ENCODE data around the gene KIRREL3.

Gene KIRREL3

DNA sequence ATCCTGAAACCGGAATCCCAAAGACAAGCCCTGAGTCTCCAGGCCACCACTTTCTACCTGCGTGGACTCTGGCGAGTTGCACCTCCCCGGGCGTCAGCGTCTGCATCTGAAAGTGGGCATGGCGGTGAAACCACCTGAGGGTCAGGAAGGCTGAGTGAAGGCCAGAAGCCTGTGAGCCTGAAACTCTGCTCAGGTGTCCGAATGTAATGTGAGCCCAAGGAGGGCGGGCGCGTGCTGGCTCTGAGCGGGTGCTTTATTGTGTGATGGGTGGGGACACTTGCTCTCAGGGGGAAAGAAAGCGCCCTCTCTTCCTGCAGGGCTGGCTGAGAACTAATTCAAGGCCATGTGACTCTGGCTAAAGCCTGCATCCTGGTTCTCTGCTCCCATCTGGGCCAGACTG, 509.5 kb downstream of the KIRREL3 start:
- Histone ChIP-seq H3K27me3 (ENCODE audit: insufficient read depth, poor library complexity, severe bottlenecking) (no peaks in the 10 kb centered on the region), H3K27ac (replicated peaks) (no peak overlapping the region), H3K4me3 (replicated peaks; ENCODE audit: insufficient read depth, low read length) (no peak overlapping the region)
- TF ChIP-seq POLR2AphosphoS5 (IDR thresholded peaks at IDR 0.05; ENCODE audit: low read depth) = no peak
- no peak for TF ChIP-seq SPI1 (IDR thresholded peaks at IDR 0.05; ENCODE audit: borderline replicate concordance, low read depth)
- TF ChIP-seq, protein P1, sequence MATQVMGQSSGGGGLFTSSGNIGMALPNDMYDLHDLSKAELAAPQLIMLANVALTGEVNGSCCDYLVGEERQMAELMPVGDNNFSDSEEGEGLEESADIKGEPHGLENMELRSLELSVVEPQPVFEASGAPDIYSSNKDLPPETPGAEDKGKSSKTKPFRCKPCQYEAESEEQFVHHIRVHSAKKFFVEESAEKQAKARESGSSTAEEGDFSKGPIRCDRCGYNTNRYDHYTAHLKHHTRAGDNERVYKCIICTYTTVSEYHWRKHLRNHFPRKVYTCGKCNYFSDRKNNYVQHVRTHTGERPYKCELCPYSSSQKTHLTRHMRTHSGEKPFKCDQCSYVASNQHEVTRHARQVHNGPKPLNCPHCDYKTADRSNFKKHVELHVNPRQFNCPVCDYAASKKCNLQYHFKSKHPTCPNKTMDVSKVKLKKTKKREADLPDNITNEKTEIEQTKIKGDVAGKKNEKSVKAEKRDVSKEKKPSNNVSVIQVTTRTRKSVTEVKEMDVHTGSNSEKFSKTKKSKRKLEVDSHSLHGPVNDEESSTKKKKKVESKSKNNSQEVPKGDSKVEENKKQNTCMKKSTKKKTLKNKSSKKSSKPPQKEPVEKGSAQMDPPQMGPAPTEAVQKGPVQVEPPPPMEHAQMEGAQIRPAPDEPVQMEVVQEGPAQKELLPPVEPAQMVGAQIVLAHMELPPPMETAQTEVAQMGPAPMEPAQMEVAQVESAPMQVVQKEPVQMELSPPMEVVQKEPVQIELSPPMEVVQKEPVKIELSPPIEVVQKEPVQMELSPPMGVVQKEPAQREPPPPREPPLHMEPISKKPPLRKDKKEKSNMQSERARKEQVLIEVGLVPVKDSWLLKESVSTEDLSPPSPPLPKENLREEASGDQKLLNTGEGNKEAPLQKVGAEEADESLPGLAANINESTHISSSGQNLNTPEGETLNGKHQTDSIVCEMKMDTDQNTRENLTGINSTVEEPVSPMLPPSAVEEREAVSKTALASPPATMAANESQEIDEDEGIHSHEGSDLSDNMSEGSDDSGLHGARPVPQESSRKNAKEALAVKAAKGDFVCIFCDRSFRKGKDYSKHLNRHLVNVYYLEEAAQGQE (IDR thresholded peaks at IDR 0.05; ENCODE audit: insufficient replicate concordance, low read depth) = no peak
- TF ChIP-seq, protein P2, sequence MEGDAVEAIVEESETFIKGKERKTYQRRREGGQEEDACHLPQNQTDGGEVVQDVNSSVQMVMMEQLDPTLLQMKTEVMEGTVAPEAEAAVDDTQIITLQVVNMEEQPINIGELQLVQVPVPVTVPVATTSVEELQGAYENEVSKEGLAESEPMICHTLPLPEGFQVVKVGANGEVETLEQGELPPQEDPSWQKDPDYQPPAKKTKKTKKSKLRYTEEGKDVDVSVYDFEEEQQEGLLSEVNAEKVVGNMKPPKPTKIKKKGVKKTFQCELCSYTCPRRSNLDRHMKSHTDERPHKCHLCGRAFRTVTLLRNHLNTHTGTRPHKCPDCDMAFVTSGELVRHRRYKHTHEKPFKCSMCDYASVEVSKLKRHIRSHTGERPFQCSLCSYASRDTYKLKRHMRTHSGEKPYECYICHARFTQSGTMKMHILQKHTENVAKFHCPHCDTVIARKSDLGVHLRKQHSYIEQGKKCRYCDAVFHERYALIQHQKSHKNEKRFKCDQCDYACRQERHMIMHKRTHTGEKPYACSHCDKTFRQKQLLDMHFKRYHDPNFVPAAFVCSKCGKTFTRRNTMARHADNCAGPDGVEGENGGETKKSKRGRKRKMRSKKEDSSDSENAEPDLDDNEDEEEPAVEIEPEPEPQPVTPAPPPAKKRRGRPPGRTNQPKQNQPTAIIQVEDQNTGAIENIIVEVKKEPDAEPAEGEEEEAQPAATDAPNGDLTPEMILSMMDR (IDR thresholded peaks at IDR 0.05; ENCODE audit: insufficient read depth, low read length) = no peak
- no peak for TF ChIP-seq GABPA (IDR thresholded peaks at IDR 0.05; ENCODE audit: low read depth)
- no peak for DNase-seq (ENCODE audit: low read depth in 1 of 2, low spot score in 1 of 2)

DNA sequence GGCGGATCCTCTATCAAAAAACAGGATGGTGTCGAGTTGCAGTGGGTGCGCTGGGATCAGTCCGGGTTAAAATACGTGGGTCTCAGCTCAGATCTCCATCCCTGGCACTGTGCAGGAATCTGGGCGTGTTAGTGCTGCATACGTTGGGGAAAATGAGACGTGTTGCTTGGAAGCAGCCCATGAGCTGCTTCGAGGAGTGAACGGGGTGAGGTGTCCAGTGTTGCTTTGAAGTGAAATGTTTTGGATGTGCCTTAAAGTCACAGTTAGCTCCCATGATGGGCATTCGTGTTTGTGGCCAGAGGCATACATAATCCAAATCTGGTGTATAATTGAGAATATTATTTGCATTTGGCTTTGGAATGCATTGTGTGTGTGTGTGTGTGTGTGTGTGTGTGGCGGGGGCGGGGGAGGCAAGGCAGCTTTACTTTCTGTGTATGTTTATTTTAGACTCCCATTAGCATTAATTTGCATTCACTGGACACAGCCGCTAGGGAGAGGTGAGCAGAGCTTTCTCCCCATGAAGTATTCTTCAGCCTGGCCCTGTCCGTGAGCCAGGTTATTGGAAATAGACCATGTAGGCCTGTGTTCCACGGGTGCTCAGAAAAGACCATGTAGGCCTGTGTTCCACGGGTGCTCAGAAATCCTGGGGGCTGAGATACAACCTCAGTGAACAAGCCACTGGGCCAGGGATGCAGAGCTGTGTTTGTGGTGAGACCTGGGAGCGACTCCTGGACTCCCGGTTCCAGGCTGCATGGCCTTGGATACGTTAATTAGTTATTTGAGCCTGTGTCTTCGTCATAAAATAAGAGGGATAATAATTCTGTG, 510.5 kb downstream of the KIRREL3 start:
- Histone ChIP-seq H3K27ac (replicated peaks) (no peak overlapping the region), H3K27me3 (ENCODE audit: insufficient read depth, poor library complexity, severe bottlenecking) (no peaks in the 10 kb centered on the region), H3K4me3 (replicated peaks; ENCODE audit: insufficient read depth, low read length) (no peak overlapping the region)
- no peak for TF ChIP-seq SPI1 (IDR thresholded peaks at IDR 0.05; ENCODE audit: borderline replicate concordance, low read depth)
- TF ChIP-seq, protein P1 (IDR thresholded peaks at IDR 0.05; ENCODE audit: insufficient replicate concordance, low read depth) = no peak
- TF ChIP-seq GABPA (IDR thresholded peaks at IDR 0.05; ENCODE audit: low read depth) = no peak
- TF ChIP-seq POLR2AphosphoS5 (IDR thresholded peaks at IDR 0.05; ENCODE audit: low read depth) = no peak
- TF ChIP-seq, protein P2 (IDR thresholded peaks at IDR 0.05; ENCODE audit: insufficient read depth, low read length) = no peak
- DNase-seq (ENCODE audit: low read depth in 1 of 2, low spot score in 1 of 2) = no peak

DNA sequence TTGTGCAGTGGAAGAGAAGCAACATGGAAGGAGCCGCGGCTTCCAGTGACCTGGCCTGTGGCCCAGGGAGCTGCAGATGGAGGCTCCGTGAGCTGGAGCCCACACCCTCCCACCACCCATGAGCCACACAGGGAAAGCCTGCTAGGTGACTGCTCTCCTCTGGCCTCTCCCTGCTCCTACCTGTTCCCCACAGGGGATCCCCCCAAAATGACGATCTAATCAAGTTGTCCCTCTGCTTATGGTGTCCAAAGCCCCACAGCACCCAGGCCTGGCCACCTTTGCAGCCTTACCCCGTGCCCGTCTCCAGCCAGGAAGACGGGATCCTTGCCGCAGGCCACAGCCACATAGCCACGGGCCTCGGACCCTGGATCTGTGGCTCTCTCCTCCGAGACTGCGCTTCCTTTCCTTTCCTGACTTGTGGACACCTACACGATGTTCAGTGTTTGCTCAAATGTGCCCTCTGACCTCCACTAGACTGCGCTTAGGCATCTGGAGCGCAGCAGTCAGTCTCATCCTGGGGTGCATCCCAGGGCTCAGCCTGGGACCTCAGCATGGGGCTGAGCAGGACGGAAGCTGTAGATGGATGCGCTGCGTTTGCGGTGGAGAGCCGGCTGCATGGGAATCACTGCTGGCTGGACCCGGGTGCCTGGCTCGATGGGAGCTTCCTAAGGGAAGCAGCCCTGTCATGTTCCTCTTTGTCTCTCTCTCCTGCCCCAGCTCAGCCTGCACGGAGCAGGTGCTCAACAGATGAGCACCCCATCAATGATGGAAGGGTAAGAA, 511.8 kb downstream of the KIRREL3 start:
- no peaks in the 10 kb centered on the region for H3K27me3 ChIP-seq (ENCODE audit: insufficient read depth, poor library complexity, severe bottlenecking)
- TF ChIP-seq, protein P2 (IDR thresholded peaks at IDR 0.05; ENCODE audit: insufficient read depth, low read length) = no peak
- TF ChIP-seq SPI1 (IDR thresholded peaks at IDR 0.05; ENCODE audit: borderline replicate concordance, low read depth) = no peak
- TF ChIP-seq, protein P1 (IDR thresholded peaks at IDR 0.05; ENCODE audit: insufficient replicate concordance, low read depth) = no peak
- TF ChIP-seq POLR2AphosphoS5 (IDR thresholded peaks at IDR 0.05; ENCODE audit: low read depth) = no peak
- DNase-seq (ENCODE audit: low read depth in 1 of 2, low spot score in 1 of 2) = no peak
- no peak overlapping the region for H3K27ac ChIP-seq (replicated peaks)
- no peak overlapping the region for H3K4me3 ChIP-seq (replicated peaks; ENCODE audit: insufficient read depth, low read length)

Data from HL-60 (cell line).